Aorta (tissue), 5 donors: ENCODE measurements around the gene NAV1. TPM values are rescaled to one million over a fixed set of nuclear protein-coding genes. Genes with fewer than 3 reads are reported as not detected.
"Not testable (repeated sequence)": the region's sequence is repeated elsewhere in the genome, so short reads cannot be mapped to it uniquely, and the experiment has no call there.

Experiments used
- ATAC-seq: fragments of 200-7000 bp; cut with Tn5 transposase; one replicate; pipeline ENCODE4 v1.9.1; 2022; ENCODE audit warnings: moderate library complexity; ENCODE audit not compliant: low FRiP score
- DNase-seq, 2 donors: peaks; one replicate each; pipeline ENCODE4 v3.0.0-alpha.2; 2020
- H3K27ac ChIP-seq, 2 donors: one replicate each; pipeline ENCODE4 v1.5.1; 2013; ENCODE audit warnings: low read length in 2 of 2, mild to moderate bottlenecking in 2 of 2, moderate library complexity in 2 of 2, control low read depth in 1 of 2, inconsistent platforms in 1 of 2, low read depth in 1 of 2
- H3K27me3 ChIP-seq, 2 donors: one replicate each; pipeline ENCODE4 v1.6.1; 2013; ENCODE audit warnings: control low read depth in 1 of 2, low read length in 1 of 2, mild to moderate bottlenecking in 1 of 2, moderate library complexity in 1 of 2; ENCODE audit not compliant: insufficient read depth in 2 of 2, control insufficient read depth in 1 of 2
- H3K36me3 ChIP-seq, 2 donors: one replicate each; pipeline ENCODE4 v1.6.1; 2013; ENCODE audit warnings: control low read depth in 1 of 2, low read length in 1 of 2, mild to moderate bottlenecking in 1 of 2; ENCODE audit not compliant: insufficient read depth in 2 of 2, control insufficient read depth in 1 of 2
- H3K4me1 ChIP-seq, 2 donors: one replicate each; pipeline ENCODE4 v1.6.1; 2013; ENCODE audit warnings: low read length in 2 of 2, control low read depth in 1 of 2, mild to moderate bottlenecking in 1 of 2, moderate library complexity in 1 of 2; ENCODE audit not compliant: insufficient read depth in 2 of 2, control insufficient read depth in 1 of 2
- H3K4me3 ChIP-seq, 2 donors: one replicate each; pipeline ENCODE4 v1.5.1; 2013; ENCODE audit warnings: low read length in 2 of 2, control low read depth in 1 of 2, mild to moderate bottlenecking in 1 of 2
- H3K9me3 ChIP-seq: one replicate; pipeline ENCODE4 v1.6.1; 2013; ENCODE audit warnings: mild to moderate bottlenecking, low read length; ENCODE audit not compliant: control insufficient read depth
- WGBS, 2 donors: extraction: QIAGEN DNeasy Blood & Tissue Kit; methylation state at CpG; one replicate each; pipeline ENCODE4 v1.1.7; 2013; 5-methylcytosine and 5-hydroxymethylcytosine counted together
- intact Hi-C, 2 donors: fragments of 100-400 bp; cut with DNase I; formaldehyde crosslinking; loops; one replicate each; pipeline versions ENCODE4 v1.14.2 to v1.15.0; 2022
- polyA plus RNA-seq, 2 donors: library from polyadenylated mRNA; stranded (reverse); fragments of 200-250 nt; gene quantifications; one replicate each; pipeline ENCODE4 v1.2.3, GENCODE V29; 2013
- total RNA-seq, 2 donors: library from RNA; stranded (reverse); fragmentation: NEBNext Ultra II Directional; extraction: Animal tissue kit (Norgen Biotek cat#: 25700); gene quantifications; one replicate each; pipeline ENCODE4 v1.2.1, GENCODE V29; 2021
- donor health status: healthy with polysubstance abuse.
- donor health status: Bipolar disorder and iron deficiency.
- donor health status: DM: no; HTN: no; CAD: no.
- donor health status: DM: no; HTN: no; CAD: no.
- donor health status: DM: yes; HTN: yes; CAD: no.

NAV1 gene
- total and polyA plus RNA-seq, 4 donors = 8.3 to 236 (median 100) TPM

DNA sequence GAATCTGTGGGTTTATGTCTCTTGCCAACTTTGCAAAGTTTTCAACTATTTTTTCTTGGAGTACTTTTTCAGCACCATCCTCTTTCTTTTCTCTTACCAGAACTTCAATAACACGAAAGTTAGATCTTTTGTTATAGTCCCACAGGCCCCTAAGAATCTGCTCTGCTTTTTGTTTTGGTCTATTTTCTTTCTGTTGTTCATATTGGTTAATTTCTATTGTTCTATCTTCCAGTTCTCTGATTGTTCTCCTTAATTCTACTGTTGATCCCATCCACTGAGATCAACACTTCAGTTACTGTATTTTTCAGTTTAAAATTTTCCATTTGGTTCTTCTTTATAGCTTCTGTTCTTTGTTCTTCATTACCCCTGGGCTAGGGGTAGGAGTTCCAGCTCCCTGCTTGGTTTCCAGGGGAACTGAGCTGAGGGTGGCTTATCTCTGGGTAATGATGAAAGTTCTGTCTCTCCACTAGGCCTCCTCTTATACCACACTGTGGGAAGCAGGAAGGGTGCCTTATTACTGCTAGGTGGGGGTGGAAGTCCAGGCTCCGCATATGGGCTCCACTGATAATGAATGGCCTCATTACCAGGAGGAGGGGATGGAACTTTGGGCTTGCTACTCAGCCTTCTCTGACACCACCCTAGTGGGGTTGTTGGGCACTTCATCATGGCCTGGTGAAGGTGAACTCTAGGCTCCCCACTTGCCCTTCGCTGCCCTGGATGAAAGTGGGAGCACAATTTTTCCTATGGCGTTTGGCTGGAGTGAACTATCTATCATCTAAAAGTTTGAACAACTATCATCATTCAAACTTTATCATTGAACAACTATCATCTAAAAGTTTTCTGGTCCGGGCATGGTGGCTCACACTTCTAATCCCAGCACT lies 39.3 kb downstream of the NAV1 start:
- Histone ChIP-seq H3K4me1 (no peaks in the 10 kb centered on the region), H3K27ac (no peak overlapping the region), H3K27me3 (no peaks in the 10 kb centered on the region), H3K4me3 (no peak overlapping the region), H3K36me3 (no peaks in the 10 kb centered on the region), H3K9me3 (no peaks in the 10 kb centered on the region)
- ATAC-seq (no peak), DNase-seq (no peak)
- intact Hi-C loops = no loop called here
- 94 to 97% methylated on average over 5 of the region's 5 CpGs for WGBS, 2 donors

DNA sequence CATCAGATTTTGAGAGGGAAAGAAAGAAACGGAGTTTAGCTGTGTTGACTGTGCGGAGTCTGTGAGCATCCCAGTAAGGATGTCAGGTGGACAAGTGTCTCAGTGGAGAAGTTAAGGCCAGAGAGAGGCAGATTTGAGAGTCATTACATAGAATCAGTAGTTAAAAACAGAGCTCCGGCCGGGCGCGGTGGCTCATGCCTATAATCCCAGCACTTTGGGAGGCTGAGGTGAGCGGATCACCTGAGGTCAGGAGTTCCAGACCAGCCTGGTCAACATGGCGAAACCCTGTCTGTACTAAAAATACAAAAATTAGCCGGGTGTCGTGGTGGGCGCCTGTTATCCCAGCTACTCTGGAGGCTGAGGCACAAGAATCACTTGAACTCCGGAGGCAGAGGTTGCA lies 42.4 kb downstream of the NAV1 start:
- H3K4me3 ChIP-seq, H3K36me3 ChIP-seq, H3K27me3 ChIP-seq, ATAC-seq, intact Hi-C loops, H3K4me1 ChIP-seq, DNase-seq, H3K9me3 ChIP-seq, H3K27ac ChIP-seq: not testable (repeated sequence)
- 95% methylated on average over 12 of the region's 12 CpGs for WGBS, 2 donors

DNA sequence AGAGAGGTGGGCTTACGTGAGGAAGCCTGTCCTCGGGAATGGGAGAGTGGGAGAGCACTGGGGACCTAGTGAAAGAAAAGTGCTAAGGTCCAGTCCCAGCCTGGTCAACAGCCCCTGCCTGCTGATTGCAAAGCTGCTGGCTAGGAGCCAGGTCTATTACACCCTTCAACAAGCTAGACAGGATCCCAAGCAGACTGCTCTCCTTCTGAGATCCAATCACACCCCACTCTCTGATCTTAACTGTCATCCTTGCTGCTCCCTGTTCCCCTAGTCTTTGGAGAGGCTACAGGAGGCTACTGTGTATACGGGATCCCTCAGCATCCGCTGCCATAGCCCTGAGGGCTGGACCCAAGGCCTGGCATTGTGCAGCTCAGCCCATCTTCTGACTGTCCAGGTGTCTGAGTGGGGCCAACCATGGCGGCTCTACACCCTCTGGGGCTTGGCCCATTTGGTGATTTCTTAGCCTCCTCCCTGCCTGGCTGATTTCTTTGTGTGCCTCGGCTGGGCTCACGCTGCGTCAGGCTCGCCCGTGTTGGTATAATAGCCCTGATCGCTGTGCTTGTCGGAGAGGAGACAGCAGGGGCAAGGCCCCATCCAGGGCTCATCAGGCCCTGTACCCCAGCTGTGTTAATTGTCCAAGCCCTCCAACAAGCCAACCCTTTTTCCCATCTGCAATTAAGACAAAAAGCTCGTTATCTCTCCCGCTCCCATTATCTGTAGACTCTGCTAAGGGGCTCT lies 43.9 kb downstream of the NAV1 start:
- 95 to 96% methylated on average over 14 of the region's 14 CpGs for WGBS, 2 donors
- intact Hi-C loops = no loop called here
- DNase-seq (no peak), ATAC-seq (peak; percentile 42)
- Histone ChIP-seq H3K4me3 (no peak overlapping the region), H3K4me1 (no peaks in the 10 kb centered on the region), H3K27me3 (no peaks in the 10 kb centered on the region), H3K36me3 (no peaks in the 10 kb centered on the region), H3K27ac (no peak overlapping the region), H3K9me3 (no peaks in the 10 kb centered on the region)

DNA sequence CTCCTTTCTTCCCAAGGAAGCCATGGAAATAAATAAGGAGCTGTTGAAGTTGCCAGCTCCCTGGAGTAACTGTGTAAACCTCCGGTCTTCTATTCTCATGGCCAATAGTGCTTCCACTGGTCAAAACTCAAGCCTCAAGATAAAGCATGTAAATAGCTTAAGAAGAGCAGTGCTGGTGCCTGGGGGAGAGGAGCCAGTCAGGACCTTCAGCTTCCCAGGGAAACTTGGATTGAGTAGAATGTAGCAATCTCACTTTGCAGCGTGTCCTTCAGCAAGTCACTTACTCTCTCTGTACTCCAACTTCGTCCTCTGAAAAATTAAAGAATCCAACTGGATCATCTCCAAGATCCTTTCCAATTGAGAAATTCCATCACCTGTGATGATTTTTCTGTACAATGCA lies 44.7 kb downstream of the NAV1 start:
- WGBS, 2 donors = 77 to 83% methylated on average over 3 of the region's 3 CpGs
- Histone ChIP-seq H3K4me1 (no peaks in the 10 kb centered on the region), H3K36me3 (no peaks in the 10 kb centered on the region), H3K27me3 (no peaks in the 10 kb centered on the region), H3K9me3 (no peaks in the 10 kb centered on the region), H3K27ac (no peak overlapping the region), H3K4me3 (no peak overlapping the region)
- intact Hi-C loops = no loop called here
- DNase-seq (no peak), ATAC-seq (no peak)

DNA sequence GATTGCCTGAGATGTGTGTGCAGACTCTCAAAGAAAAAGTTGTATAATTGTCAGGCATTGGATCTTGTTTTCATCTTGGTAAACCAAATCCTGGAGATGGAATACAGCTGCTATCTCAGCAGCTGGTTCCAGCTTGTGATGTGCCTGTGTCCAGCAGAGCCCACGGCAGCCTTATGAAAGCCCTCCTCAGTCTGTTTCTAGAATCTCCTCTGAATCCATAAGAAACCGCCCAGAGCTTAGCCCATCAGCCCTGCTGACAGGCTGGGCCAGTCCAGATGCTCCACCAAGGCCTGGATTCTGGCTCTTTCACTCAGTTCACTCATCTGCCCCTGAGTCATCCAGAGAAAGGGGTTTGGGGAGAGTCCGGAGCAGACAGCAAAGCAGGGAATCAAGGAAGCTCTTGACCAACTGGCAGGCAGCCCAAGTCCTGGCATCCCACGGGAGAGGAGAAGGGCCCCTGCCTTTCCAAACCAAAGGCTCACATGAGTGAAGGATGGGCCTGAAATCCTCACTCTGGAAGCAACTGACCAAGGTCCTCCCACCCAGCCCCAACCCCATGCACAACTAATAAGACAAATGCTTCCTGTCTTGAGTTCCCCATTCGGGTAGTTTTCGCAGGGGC lies 45.7 kb downstream of the NAV1 start:
- Histone ChIP-seq H3K9me3 (no peaks in the 10 kb centered on the region), H3K27ac (no peak overlapping the region), H3K4me1 (no peaks in the 10 kb centered on the region), H3K36me3 (no peaks in the 10 kb centered on the region), H3K4me3 (no peak overlapping the region), H3K27me3 (no peaks in the 10 kb centered on the region)
- intact Hi-C loops = no loop called here
- 81 to 83% methylated on average over 6 of the region's 6 CpGs for WGBS, 2 donors
- no peak for ATAC-seq
- DNase-seq = no peak

DNA sequence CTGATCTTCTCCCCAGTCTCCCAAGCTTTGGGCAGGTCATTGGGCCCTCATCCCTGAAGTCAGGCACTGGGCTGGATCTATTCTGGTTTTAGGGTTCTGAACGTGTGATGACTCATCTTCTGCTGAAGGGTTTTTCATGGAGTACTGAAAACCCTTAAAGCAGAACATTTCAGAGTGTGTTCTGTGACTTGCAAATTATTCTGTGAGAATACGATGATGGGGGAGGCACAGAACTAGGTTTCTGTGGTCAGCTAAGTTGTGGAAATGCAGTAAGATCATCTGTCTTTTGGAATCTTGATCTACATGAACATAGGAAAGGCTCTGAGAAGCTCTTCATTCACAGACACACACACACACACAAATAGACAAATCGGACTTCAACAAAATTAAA lies 46.2 kb downstream of the NAV1 start:
- no peak overlapping the region for H3K27ac ChIP-seq
- no peak overlapping the region for H3K4me3 ChIP-seq
- intact Hi-C loops = no loop called here
- H3K4me1 ChIP-seq = no peaks in the 10 kb centered on the region
- no peaks in the 10 kb centered on the region for H3K36me3 ChIP-seq
- 73 to 75% methylated on average over 3 of the region's 3 CpGs for WGBS, 2 donors
- DNase-seq (no peak), ATAC-seq (no peak)
- H3K9me3 ChIP-seq = no peaks in the 10 kb centered on the region
- H3K27me3 ChIP-seq = no peaks in the 10 kb centered on the region

DNA sequence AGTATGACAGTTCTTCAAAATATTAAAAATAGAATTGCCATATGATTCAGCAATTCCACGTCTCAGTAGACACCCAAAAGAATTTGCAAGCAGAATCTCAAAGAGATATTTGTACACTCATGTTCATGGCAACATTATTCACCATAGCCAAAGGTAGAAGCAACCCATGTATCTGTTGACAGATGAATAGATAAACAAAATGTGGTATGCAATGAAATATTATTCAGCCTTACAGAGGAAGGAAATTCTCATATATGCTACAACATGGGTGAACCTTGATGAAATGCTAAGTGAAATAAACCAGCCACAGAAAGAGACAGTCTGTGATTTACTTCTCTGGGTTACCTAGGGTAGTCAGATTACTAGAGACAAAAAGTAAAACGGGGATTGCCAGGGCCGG lies 47.0 kb downstream of the NAV1 start:
- H3K27ac ChIP-seq = no peak overlapping the region
- H3K27me3 ChIP-seq = no peaks in the 10 kb centered on the region
- no peaks in the 10 kb centered on the region for H3K36me3 ChIP-seq
- DNase-seq = no peak
- no peaks in the 10 kb centered on the region for H3K9me3 ChIP-seq
- WGBS, 2 donors = 67 to 68% methylated on average over 3 of the region's 3 CpGs
- H3K4me3 ChIP-seq = no peak overlapping the region
- H3K4me1 ChIP-seq = no peaks in the 10 kb centered on the region
- intact Hi-C loops = no loop called here
- no peak for ATAC-seq

DNA sequence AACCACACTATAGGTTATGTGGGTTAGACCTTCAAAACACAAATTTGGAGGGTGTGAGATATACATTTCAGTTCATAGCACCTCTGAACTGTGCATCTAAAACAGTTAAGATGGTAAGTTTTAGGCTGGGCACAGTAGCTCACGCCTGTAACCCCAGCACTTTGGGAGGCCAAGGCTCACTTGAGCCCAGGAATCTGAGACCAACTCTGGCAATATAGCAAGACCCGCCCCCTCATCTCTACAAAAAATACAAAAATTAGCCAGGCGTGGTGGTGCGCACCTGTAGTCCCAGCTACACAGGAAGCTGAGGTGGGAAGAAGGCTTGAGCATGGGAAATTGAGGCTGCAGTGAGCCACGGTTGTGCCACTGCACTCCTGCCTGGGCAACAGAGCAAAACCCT lies 47.9 kb downstream of the NAV1 start:
- H3K9me3 ChIP-seq = no peaks in the 10 kb centered on the region
- DNase-seq = no peak
- H3K4me3 ChIP-seq = no peak overlapping the region
- intact Hi-C loops = no loop called here
- 96 to 98% methylated on average over 5 of the region's 5 CpGs for WGBS, 2 donors
- H3K27me3 ChIP-seq = no peaks in the 10 kb centered on the region
- no peak overlapping the region for H3K27ac ChIP-seq
- no peaks in the 10 kb centered on the region for H3K4me1 ChIP-seq
- ATAC-seq = no peak
- no peaks in the 10 kb centered on the region for H3K36me3 ChIP-seq
